ENCODE measurements around the gene POLA2.
"Not testable (repeated sequence)": the region's sequence is repeated elsewhere in the genome, so short reads cannot be mapped to it uniquely, and the experiment has no call there.

Gene POLA2

DNA sequence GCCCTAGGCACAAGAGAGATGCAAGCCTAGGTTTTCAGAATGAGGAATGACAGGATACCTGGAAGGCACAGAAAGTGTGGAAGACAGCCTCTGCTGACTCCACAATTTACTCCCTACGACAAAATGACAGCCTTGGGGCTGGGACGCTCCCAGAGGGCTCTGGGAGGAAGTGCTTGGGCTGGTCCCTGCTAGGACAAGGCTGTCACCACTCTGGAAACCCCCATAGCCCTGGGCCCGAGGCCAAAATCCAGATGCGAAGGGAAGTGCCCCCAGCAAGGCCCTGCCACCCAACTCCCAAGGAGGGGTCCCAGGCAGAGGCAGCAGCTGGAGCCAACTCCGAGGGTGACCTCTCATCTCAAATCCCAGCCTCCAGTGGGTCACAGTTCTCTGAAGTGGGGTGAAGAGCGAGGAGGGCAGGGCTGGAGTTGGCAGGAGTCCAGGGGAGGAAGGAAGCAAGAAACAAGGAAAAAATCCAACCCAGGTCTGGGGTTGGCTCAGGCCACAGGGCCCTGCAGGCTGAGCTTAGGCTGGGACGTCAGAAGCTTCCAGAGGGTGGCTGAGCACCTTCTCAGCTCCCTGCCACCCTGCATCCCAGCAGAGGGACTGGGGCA is 46.6 kb downstream of the POLA2 start:
- DNase-seq (ENCODE audit: low read depth), result no peak

DNA sequence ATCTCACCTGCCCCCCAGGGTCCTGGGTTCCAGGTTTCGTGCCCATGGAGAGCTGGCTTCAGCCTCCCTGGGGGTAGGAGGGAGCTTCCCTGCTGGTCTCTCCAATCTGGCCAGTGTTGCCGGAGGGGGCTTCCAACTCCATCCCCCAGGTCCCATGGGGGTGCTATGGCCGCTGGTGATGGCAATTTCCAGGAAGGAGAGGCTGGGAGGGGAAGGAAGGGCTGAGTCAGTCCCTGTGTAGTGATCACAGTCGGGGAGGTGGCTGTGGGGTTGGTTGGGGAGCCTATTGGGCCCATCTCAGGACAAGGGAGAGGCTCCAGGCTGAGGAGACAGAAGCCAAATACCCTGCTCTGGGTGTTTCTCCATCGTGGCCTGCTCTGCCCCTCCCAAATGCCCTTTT is 47.2 kb downstream of the POLA2 start:
- DNase-seq (ENCODE audit: low read depth), result no peak

DNA sequence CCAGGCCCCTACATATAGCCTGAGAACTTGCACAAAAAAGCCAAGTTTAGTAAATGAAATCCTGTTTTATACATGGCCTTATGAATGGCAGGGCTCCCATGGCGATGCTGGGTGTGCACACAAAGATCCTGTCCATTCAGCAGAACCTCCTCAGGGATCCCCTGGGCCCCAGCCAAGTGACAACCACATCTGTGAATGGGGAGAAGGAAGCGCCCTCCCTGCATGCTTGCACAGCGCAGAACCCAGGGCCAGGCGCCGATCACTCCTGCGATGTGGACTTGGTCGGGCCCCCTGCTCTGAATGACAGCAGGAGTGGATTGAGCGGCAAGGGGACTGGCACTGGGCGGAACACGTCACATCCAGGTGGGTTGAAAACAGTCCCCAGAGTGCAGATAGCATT is 48.5 kb downstream of the POLA2 start:
- DNase-seq (ENCODE audit: low read depth), result no peak

DNA sequence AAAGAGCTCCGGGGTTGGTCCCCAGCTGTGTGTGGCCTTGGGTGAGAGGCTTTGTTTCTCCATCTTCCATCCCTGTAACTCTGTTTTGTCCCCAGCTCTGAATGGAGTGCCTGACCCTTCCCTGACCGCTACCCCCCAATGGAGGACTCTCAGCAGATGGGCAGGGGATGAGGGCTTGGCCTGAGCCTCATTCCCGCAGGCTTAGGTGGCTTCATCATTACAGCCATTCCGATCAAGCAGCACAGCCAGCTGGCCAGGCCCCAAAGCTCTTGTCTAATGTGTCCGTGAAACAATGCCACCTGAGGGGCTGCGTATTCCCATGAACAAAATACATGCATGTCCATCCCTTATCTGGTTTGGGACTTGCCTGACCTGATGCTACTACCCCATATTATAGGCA is 49.0 kb downstream of the POLA2 start:
- peak; percentile 59 for DNase-seq (ENCODE audit: low read depth)

DNA sequence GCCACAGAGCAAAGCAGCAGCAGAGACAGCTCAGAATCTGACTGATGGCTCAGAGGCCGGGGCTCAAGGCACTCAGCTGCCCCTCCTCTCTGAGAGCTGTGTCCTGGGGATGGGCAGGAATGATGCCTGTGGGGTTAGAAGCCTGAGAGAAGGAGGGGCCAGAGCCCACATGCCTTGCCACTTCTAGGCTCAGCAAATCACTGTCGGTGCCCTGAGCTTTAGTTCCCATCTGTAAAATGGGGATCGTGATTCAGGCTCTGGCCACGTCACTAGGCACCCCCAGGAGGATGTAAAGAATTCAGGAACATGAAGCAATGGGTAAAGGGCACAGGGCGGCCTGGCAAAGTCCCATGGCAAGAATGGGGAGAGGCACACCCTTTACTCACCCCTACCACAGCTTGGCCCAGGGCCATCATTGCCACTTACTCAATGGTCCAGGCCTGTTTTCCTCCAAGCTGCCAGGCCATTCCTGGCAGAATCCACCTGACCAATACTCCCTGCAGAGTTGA is 49.5 kb downstream of the POLA2 start:
- peak; percentile 94 for DNase-seq (ENCODE audit: low read depth)

GRCh38 chr11:65314501-65315203 is 52.9 kb downstream of the POLA2 start, which contains the start of gene CDC42EP2:
Gene CDC42EP2, plus strand, starts transcription at chr11:65314866. Its CDS starts 6,033 bp downstream, at chr11:65320899.
- DNase-seq (ENCODE audit: low read depth), result peak; percentile 86

DNA sequence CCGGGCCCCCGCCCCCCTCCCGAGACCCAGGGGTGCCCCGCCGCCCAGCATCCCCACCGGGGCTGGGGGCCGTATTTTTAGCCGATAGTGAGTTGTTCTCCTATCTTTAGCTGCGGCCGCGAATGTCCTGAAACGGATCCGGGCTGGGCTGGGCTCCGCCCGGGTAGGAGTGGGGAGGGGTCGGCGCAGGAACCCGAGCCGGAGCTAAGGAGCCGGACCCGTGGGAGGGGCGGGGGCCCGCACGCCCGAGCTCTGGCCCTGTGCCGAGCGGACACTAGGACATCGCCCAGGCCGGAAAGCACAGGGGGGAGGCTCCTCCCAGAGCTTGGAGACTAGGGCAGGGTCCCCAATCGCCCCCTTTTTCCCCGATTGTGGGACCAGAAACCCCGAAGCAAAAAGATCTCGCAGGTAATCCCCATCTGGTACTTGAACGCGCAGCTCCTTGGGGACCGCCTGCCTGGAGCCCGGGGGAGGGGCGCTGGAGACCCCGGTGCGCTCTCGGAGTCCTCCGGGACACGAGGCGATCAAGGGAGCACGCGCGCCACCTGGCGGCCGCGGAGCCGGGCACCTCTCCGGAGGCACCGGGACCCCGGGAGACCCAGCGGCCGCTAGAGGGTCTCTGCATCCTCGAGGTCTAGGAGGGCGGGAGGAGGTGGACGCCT is 53.6 kb downstream of the POLA2 start:
- peak; percentile 59 for DNase-seq (ENCODE audit: low read depth)

DNA sequence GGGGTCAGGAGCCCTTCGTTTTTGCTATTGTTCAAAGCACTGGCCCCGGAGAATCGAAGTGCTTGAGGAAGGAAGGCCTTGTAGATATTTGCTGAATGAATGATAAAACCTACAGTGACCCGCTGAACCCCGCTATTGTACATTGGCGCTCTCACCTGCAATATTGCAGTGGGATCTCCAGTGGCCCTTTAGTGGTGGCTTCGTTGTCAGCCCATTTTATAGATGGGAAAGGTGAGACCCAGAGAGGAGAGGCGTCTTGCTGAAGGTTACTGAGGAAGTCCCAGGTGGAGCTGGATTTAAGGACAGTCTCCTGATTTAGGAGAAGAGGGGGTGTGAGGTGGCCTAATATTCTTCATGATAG is 54.1 kb downstream of the POLA2 start:
- DNase-seq (ENCODE audit: low read depth), result no peak

DNA sequence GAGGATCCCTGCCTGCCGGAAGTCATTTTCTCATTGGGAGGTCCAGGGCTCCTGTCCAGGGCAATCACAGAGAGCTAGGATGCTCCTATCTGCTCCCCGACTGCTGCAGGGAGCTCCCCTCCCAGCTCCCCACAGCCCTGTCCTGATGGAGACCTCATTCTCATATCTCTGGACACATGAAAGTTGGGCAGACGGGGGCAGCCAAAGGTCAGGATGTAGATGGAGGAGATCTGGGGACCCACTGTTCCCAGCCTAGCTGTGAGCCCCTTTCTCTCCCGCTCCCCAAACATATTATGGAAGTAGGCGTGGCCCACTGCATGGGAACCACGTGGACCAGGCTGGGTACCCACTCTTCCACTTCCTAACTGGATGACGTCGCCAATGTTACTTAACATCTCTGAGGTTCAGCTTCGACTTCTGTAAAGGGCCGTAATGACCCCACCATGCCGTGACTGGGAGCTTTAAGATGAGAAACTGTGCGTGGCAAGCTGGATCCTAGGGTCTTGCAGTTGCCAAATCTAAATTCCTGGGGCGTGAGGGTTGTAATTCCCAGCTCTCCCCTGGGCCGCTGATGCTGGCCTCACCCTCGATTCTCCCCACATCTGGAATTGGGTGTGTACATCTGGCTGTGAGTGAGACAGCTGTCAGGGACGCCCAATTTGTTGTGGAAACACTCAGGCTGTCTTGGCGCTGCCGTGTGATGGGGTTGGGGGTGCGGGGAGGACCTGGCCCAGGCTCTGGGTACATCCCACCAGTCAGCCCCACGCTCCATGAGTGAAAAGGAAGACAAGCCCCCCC is 54.7 kb downstream of the POLA2 start:
- DNase-seq (ENCODE audit: low read depth), result peak; percentile 98

GRCh38 chr11:65317025-65317786 is 55.4 kb downstream of the POLA2 start:
- peak; percentile 67 for DNase-seq (ENCODE audit: low read depth)

GRCh38 chr11:65320386-65321075 is 58.8 kb downstream of the POLA2 start:
- DNase-seq (ENCODE audit: low read depth), result no peak

DNA sequence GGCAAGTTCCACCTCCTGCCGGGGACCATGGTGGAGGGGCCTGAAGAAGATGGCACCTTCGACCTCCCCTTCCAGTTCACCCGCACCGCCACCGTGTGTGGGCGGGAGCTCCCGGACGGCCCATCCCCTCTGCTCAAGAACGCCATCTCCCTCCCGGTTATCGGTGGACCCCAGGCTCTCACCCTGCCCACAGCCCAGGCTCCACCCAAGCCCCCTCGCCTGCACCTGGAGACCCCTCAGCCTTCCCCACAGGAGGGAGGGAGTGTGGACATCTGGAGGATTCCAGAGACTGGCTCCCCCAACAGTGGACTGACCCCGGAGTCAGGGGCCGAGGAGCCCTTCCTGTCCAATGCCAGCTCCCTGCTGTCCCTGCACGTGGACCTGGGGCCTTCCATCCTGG is 59.3 kb downstream of the POLA2 start:
- DNase-seq (ENCODE audit: low read depth), result no peak

DNA sequence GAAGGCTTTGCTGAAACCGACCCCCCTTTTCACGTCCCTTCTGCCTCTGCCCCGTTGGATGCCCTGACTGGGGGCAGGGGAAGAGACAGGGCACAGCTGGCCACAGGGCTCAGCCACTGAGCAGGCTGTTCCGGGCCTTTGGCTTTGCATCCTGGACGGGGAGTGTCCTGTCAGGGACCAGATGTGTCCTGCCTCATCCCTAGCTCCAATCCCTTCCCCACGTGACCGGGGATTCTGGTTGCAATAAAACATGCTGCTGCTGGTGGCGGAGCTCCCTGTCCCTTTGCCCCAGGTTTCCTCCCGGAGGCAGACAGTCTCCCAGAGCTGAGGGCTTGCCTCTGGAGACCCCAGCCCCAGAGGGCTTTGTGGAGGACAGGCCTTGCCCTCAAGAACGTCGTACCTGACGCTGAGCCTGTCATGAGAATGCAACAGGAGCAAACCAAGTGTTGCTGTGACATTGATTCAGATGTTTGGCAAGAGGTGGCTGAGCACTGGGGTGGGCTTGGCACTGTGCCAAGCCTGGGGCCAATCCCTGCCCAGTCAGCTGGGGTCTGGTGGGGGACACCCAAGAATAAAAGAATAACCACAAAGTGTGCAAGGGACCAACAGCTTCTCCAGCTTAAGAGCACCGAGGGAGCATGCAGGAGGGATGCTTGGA is 60.2 kb downstream of the POLA2 start:
- DNase-seq (ENCODE audit: low read depth), result no peak

DNA sequence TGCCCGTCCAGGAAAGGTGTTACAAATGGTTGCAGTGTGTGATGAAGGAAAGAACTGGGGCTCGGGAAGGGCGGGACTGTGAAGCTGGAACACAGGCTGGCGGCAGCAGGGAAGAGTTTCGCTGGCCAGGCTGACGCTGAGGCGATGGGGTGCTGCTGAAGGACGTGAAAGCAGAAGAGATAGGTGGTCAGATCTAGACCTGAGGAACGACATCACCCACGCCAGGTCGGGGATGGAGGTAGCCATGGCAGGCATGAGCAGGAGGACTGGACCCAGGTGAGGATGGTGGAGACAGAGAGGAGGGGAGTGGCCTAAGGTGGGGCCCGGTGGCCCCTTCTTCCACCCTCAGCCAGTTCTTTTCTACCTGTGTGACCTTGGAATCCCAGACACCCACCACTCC is 62.1 kb downstream of the POLA2 start:
- DNase-seq (ENCODE audit: low read depth), result no peak

DNA sequence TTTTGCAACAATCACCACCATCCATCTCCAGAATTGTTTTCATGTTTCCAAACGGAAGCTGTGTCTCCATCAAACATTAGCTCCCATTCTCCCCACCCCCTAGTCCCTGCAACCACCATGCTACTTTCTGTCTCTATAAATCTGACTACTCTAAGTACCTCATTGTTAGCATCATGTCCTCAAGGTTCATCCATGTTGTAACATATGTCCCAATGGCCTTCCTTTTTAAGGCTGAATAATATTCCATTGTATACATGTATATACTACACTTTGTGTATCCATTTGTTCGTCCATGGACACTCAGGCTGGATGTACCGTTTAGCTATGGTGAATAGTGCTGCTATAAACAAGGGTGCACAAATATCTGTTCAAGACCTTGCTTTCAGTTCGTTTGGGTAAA is 63.7 kb downstream of the POLA2 start:
- DNase-seq (ENCODE audit: low read depth), result no peak

DNA sequence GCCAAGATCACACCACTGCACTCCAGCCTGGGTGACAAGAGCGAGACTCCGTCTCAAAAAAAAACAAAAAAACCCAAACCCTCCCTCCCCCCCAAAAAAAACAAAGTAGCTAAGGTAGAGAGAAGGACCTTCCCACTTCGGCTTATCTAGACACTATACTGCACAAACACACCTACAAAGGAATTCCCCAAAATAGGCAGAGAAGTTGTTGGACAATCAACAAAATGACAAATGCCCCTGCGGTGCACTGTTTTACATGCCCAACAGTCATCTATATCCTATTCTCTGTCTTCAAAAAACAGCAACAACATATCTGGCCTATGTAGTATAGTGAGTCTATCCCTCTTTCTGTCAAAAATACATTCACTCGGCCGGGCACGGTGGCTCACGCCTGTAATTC is 65.3 kb downstream of the POLA2 start:
- DNase-seq (ENCODE audit: low read depth), result no peak

DNA sequence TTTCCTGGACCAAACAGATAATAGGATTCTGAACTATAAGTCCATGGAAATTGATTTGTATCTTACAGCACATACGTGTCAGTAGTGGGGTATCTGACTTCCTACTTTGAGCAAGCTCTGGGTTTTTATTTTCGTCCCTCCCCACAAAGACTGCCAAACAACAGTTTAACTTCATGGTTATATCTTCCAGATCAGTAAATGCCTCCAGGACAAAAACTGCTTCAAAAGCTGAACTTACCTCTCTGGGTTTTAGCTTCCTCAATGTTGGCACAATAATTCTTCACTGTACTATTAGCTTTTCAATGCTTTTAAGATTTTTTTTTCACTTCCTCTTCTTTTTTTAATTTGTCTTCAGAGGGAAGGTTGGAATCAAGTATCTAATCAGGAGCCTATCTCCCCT is 67.7 kb downstream of the POLA2 start:
- DNase-seq (ENCODE audit: low read depth), result no peak

- DNase-seq (ENCODE audit: low read depth), result peak; percentile 82
These were observed 68.2 kb downstream of the POLA2 start for GRCh38 chr11:65329944-65330403.

- DNase-seq (ENCODE audit: low read depth), result no peak
These were observed 68.8 kb downstream of the POLA2 start for GRCh38 chr11:65330544-65330943.

- not testable (repeated sequence) for DNase-seq (ENCODE audit: low read depth)
These were observed 70.8 kb downstream of the POLA2 start for GRCh38 chr11:65332591-65332990.
